H1 (cell line): ENCODE measurements around the gene ACTC1. TPM values are rescaled to one million over a fixed set of nuclear protein-coding genes. Genes with fewer than 3 reads are reported as not detected.

Experiments used
- CTCF ChIA-PET: fragments of 300-600 bp; sonication (Branson Sonifier 250); formaldehyde crosslinking; loops from one replicate; lab custom pipeline; 2021; ENCODE audit not compliant: partially characterized antibody; lab: Charles Lee
- POLR2A ChIA-PET: fragments of 300-600 bp; sonication (Branson Sonifier 250); formaldehyde crosslinking; loops from one replicate; lab custom pipeline; 2021; ENCODE audit warnings: inconsistent platforms; ENCODE audit not compliant: partially characterized antibody; lab: Charles Lee
- DNase-seq, 2 experiments: peaks; one replicate each; pipeline versions ENCODE4 v3.0.0 to v3.0.0-alpha.2; 2010 to 2022; ENCODE audit warnings: low spot score in 2 of 2, low read depth in 1 of 2, mixed read lengths in 1 of 2
- FAIRE-seq: peaks from 2 replicates; lab custom pipeline; 2011; peaks lifted over from hg19 to GRCh38; lab: Jason Lieb, UNC
- H2AFZ ChIP-seq: 2 replicates; pipeline ENCODE4 v1.8.1; 2012; ENCODE audit warnings: low read length, inconsistent platforms
- H2AK5ac ChIP-seq: 2 replicates; pipeline ENCODE4 v1.6.1; 2013; ENCODE audit warnings: low read depth, low read length
- H2BK120ac ChIP-seq: replicated peaks from 2 replicates; pipeline ENCODE3; 2013; ENCODE audit warnings: low read depth, low read length, inconsistent platforms
- H2BK12ac ChIP-seq: 2 replicates; pipeline ENCODE4 v1.6.1; 2013; ENCODE audit warnings: low read depth, low read length
- H2BK15ac ChIP-seq: 2 replicates; pipeline ENCODE4 v1.6.1; 2013; ENCODE audit warnings: low read length
- H2BK20ac ChIP-seq: 2 replicates; pipeline ENCODE4 v1.6.1; 2013; ENCODE audit warnings: low read length
- H2BK5ac ChIP-seq: 2 replicates; pipeline ENCODE4 v1.6.1; 2013; ENCODE audit warnings: low read depth, low read length
- H3K14ac ChIP-seq: 2 replicates; pipeline ENCODE4 v1.6.1; 2013; ENCODE audit warnings: inconsistent platforms; ENCODE audit not compliant: insufficient read length
- H3K18ac ChIP-seq: 2 replicates; pipeline ENCODE4 v1.6.1; 2013; ENCODE audit warnings: low read length; ENCODE audit errors: extremely low read depth
- H3K23ac ChIP-seq: 2 replicates; pipeline ENCODE4 v1.6.1; 2013; ENCODE audit warnings: inconsistent platforms; ENCODE audit not compliant: insufficient read length
- H3K23me2 ChIP-seq: 2 replicates; pipeline ENCODE4 v1.6.1; 2013; ENCODE audit warnings: low read depth, low read length
- H3K27ac ChIP-seq: 2 replicates; pipeline ENCODE4 v1.6.1; 2011; ENCODE audit warnings: low read depth, low read length, inconsistent platforms
- H3K27me3 ChIP-seq, 4 experiments: replicated peaks in 1 of 4; 1 replicate in 1 of 4; 2 replicates in 3 of 4; pipeline versions ENCODE4 v1.6.1 to v1.8.1; 2011 to 2013; ENCODE audit warnings: low read length in 3 of 4, mild to moderate bottlenecking in 3 of 4, inconsistent platforms in 2 of 4, mixed read lengths in 2 of 4, moderate library complexity in 1 of 4; ENCODE audit not compliant: control insufficient read depth in 3 of 4, insufficient read depth in 3 of 4; ENCODE audit errors: extremely low read depth in 1 of 4
- H3K36me3 ChIP-seq, 4 experiments: 2 replicates each; pipeline versions ENCODE4 v1.6.1 to v1.8.1; 2011 to 2013; ENCODE audit warnings: mild to moderate bottlenecking in 4 of 4, low read length in 3 of 4, moderate library complexity in 2 of 4, control low read depth in 1 of 4, inconsistent platforms in 1 of 4; ENCODE audit not compliant: insufficient read depth in 4 of 4, control insufficient read depth in 2 of 4
- H3K4ac ChIP-seq: replicated peaks from 2 replicates; pipeline ENCODE3; 2013; ENCODE audit warnings: low read length, low read depth, mixed read lengths, inconsistent platforms; ENCODE audit not compliant: insufficient read length
- H3K4me1 ChIP-seq, 4 experiments: replicated peaks in 1 of 4; 1 replicate in 1 of 4; 2 replicates in 3 of 4; pipeline versions ENCODE4 v1.6.1 to v1.8.1; 2011 to 2013; ENCODE audit warnings: low read length in 3 of 4, inconsistent platforms in 2 of 4, mixed read lengths in 1 of 4; ENCODE audit not compliant: insufficient read depth in 4 of 4, control insufficient read depth in 3 of 4
- H3K4me2 ChIP-seq, 2 experiments: 2 replicates each; pipeline versions ENCODE4 v1.6.1 to v1.8.1; 2011 to 2013; ENCODE audit warnings: low read depth in 2 of 2, low read length in 2 of 2, control low read depth in 1 of 2, inconsistent platforms in 1 of 2, mild to moderate bottlenecking in 1 of 2; ENCODE audit not compliant: insufficient read depth in 1 of 2
- H3K4me3 ChIP-seq, 4 experiments: fragments of 200-600, 300-600 bp in 1 of 4; sonication (generic), shearing (Covaris generic), sonication (Bioruptor Twin) in 1 of 4; 2 replicates each; pipeline versions ENCODE4 v1.5.1 to v1.8.1; 2011 to 2016; ENCODE audit warnings: low read length in 4 of 4, low read depth in 3 of 4, control low read depth in 2 of 4, inconsistent platforms in 2 of 4, mild to moderate bottlenecking in 2 of 4, mixed read lengths in 1 of 4, moderate library complexity in 1 of 4; ENCODE audit not compliant: insufficient read depth in 2 of 4; ENCODE audit errors: extremely low read depth in 1 of 4
- H3K56ac ChIP-seq: replicated peaks from 2 replicates; pipeline ENCODE3; 2013; ENCODE audit warnings: low read depth, mild to moderate bottlenecking, mixed read lengths, low read length, inconsistent platforms; ENCODE audit not compliant: insufficient read length
- H3K79me1 ChIP-seq: 2 replicates; pipeline ENCODE4 v1.6.1; 2013; ENCODE audit warnings: low read depth, low read length, control low read depth
- H3K79me2 ChIP-seq, 2 experiments: 2 replicates each; pipeline versions ENCODE4 v1.6.1 to v1.8.1; 2012 to 2013; ENCODE audit warnings: low read length in 2 of 2, mild to moderate bottlenecking in 2 of 2, inconsistent platforms in 1 of 2; ENCODE audit not compliant: insufficient read depth in 2 of 2, control insufficient read depth in 1 of 2
- H3K9ac ChIP-seq, 4 experiments: replicated peaks in 1 of 4; 1 replicate in 1 of 4; 2 replicates in 3 of 4; pipeline versions ENCODE4 v1.6.1 to v1.8.1; 2011 to 2013; ENCODE audit warnings: low read depth in 3 of 4, low read length in 3 of 4, control low read depth in 2 of 4, mild to moderate bottlenecking in 2 of 4, moderate library complexity in 2 of 4, inconsistent platforms in 1 of 4; ENCODE audit errors: extremely low read depth in 1 of 4
- H3K9me3 ChIP-seq, 2 experiments: 2 replicates each; pipeline versions ENCODE4 v1.6.1 to v1.8.1; 2012 to 2013; ENCODE audit warnings: mild to moderate bottlenecking in 2 of 2, moderate library complexity in 2 of 2, control low read depth in 1 of 2, inconsistent platforms in 1 of 2, low read depth in 1 of 2, low read length in 1 of 2, mixed read lengths in 1 of 2; ENCODE audit not compliant: insufficient read depth in 2 of 2
- H4K20me1 ChIP-seq, 2 experiments: replicated peaks in 1 of 2; 2 replicates each; pipeline versions ENCODE3 to v1.8.1; 2011 to 2013; ENCODE audit warnings: inconsistent platforms in 2 of 2, low read length in 2 of 2, mild to moderate bottlenecking in 1 of 2; ENCODE audit not compliant: insufficient read depth in 2 of 2, control insufficient read depth in 1 of 2
- H4K5ac ChIP-seq: 2 replicates; pipeline ENCODE4 v1.6.1; 2013; ENCODE audit warnings: low read length, low read depth, mixed read lengths, inconsistent platforms; ENCODE audit not compliant: insufficient read length
- H4K8ac ChIP-seq: 2 replicates; pipeline ENCODE4 v1.8.0; 2013; ENCODE audit warnings: mild to moderate bottlenecking, moderate library complexity, low read length, inconsistent platforms; ENCODE audit not compliant: insufficient read depth; ENCODE audit errors: extremely low read depth
- H4K91ac ChIP-seq: replicated peaks from 2 replicates; pipeline ENCODE3; 2013; ENCODE audit warnings: low read length, mixed read lengths, inconsistent platforms; ENCODE audit not compliant: insufficient read length
- KDM4A ChIP-seq: IDR thresholded peaks from one replicate; pipeline ENCODE4 v1.7.1; 2012; ENCODE audit warnings: low read depth, mild to moderate bottlenecking, moderate library complexity, low read length, inconsistent platforms; ENCODE audit not compliant: severe bottlenecking
- RAD21 ChIP-seq, 2 experiments: IDR thresholded peaks in 1 of 2; conservative IDR thresholded peaks in 1 of 2; 2 replicates each; pipeline ENCODE4 v1.6.1; 2011; ENCODE audit warnings: low read depth in 2 of 2, low read length in 2 of 2, improper control_type of control experiment in 1 of 2, inconsistent platforms in 1 of 2, mild to moderate bottlenecking in 1 of 2, moderate library complexity in 1 of 2
- SIX5 ChIP-seq: IDR thresholded peaks from 2 replicates; pipeline ENCODE4 v1.6.1; 2011; ENCODE audit warnings: mild to moderate bottlenecking, low read depth, low read length
- WGBS, 2 experiments: shearing (Covaris generic) in 1 of 2; methylation state at CpG; one replicate each; pipeline versions ENCODE4 v1.1.6 to v1.1.7; 2013 to 2015; ENCODE audit warnings: low lambda C conversion rate in 2 of 2, mixed read lengths in 2 of 2, inconsistent platforms in 1 of 2, low coverage in 1 of 2, missing lambda C conversion rate in 1 of 2; ENCODE audit not compliant: insufficient replicate concordance in 2 of 2, insufficient coverage in 1 of 2, insufficient read length in 1 of 2; ENCODE audit errors: extremely low coverage in 1 of 2, missing lambda C conversion rate in 1 of 2; 5-methylcytosine and 5-hydroxymethylcytosine counted together
- polyA plus RNA-seq, 7 experiments: library from polyadenylated mRNA; depleted of rRNA in 3 of 7; stranded (reverse) in 5 of 7; unstranded in 2 of 7; fragments of >200 nt in 5 of 7; fragments of 200-250 nt in 2 of 7; gene quantifications; 1 replicate in 5 of 7; 2 replicates in 1 of 7; 4 replicates in 1 of 7; pipeline versions ENCODE4 v1.2.1 to v1.2.3, GENCODE V29; 2011 to 2013; ENCODE audit warnings: missing spikeins in 2 of 7, mixed read lengths in 2 of 7
- total RNA-seq: library from RNA; stranded (reverse); fragmentation: NEBNext Ultra II Directional; extraction: Animal tissue kit (Norgen Biotek cat#: 25700); gene quantifications from 2 replicates; pipeline ENCODE4 v1.2.1, GENCODE V29; 2021

Gene ACTC1
- total and polyA plus RNA-seq, 2 of the 8 experiments (the other 6 are each of a cell fraction or from before 2014, with no cell fraction given) = 37.6 to 90.0 TPM

DNA sequence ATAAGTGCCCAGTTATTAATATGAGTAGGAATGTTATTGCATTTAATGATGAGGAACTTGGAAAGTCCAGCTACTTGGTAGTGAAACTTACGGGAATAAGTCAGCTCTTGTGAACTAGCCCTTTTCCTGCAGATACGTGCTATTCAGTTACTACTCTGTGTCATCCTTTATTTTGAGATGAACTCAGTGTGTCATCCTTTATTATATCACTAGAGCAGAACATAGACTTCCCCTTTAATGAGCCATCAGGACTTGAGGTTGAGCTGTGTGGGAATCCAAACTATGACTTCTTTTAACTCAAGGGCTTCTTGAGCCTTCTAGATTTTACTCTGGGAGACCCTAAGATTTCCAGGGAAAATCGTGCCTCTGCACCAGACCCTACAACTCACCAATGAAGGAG, 3.6 kb downstream of the ACTC1 start:
- WGBS, 2 experiments = 91% methylated on average over 3 of the region's 3 CpGs; no CpG with 5 or more reads in 1 of the 2 experiments
- FAIRE-seq = no peak

More for the DNA sequence above, 3.6 kb downstream of the ACTC1 start:
- Histone ChIP-seq H2BK12ac (no peak overlapping the region), H3K23me2 (peaks cover 2% of the 10 kb centered on the region; the same call in 1 of the 2 replicates), H4K8ac (no peak overlapping the region), H4K5ac (no peak overlapping the region), H2BK15ac (no peak overlapping the region), H3K36me3 (peaks cover 0 to 14% (median 0%) of the 10 kb centered on the region in 4 experiments; a peak in 3 of 8 replicates), H3K27ac (no peak overlapping the region), H3K9ac (no peak overlapping the region), H4K20me1 (no peaks in the 10 kb centered on the region), H3K79me2 (no peaks in the 10 kb centered on the region), H3K18ac (no peak overlapping the region), H2BK5ac (no peak overlapping the region), H3K4ac (no peak overlapping the region), H3K4me1 (peaks cover 4 to 7% (median 6%) of the 10 kb centered on the region in 4 experiments; a peak in 6 of 7 replicates), H3K23ac (no peak overlapping the region), H3K56ac (no peak overlapping the region), H3K79me1 (no peaks in the 10 kb centered on the region), H3K9me3 (no peaks in the 10 kb centered on the region), H2BK120ac (no peak overlapping the region), H4K91ac (no peak overlapping the region), H3K27me3 (peaks cover 2 to 28% (median 15%) of the 10 kb centered on the region in 4 experiments; a peak in 6 of 7 replicates), H3K4me3 (no peak overlapping the region), H3K14ac (no peak overlapping the region), H2BK20ac (no peak overlapping the region), H3K4me2 (no peak overlapping the region), H2AFZ (no peak overlapping the region), H2AK5ac (no peak overlapping the region)
- TF ChIP-seq KDM4A = no peak
- TF ChIP-seq RAD21 (IDR thresholded peaks at IDR 0.05 in 1 of 2, conservative IDR thresholded peaks at IDR 0.05 in 1 of 2; ENCODE audit: low read depth in 2 of 2, low read length in 2 of 2) = no peak
- TF ChIP-seq SIX5 = no peak
- POLR2A ChIA-PET = interaction anchor here (0.6 kb wide), 1 partner anchor 32 kb away, joined by 3 read pairs; no protein-coding TSS in a partner anchor
- CTCF ChIA-PET = interaction anchor here (1.0 to 1.5 kb wide), 2 partner anchors 39 to 83 kb away, joined by 3 to 4 read pairs; no protein-coding TSS in a partner anchor
- DNase-seq = no peak
